Left ventricle myocardium inferior (tissue), 1 donor: Measurements from ENCODE around the gene GPR179. TPM values are rescaled to one million over a fixed set of nuclear protein-coding genes. Genes with fewer than 3 reads are reported as not detected.

Experiments
- DNase-seq: peaks from one replicate; pipeline ENCODE4 v3.0.0-alpha.2; 2020
- H3K27ac ChIP-seq: fragments of 200-600 bp; replicated peaks from 2 replicates; pipeline ENCODE4 v1.8.0; 2021
- H3K27me3 ChIP-seq: fragments of 200-600 bp; 2 replicates; pipeline ENCODE4 v1.8.0; 2021; ENCODE audit warnings: low read depth
- H3K36me3 ChIP-seq: fragments of 200-600 bp; 2 replicates; pipeline ENCODE4 v1.8.0; 2021
- H3K4me1 ChIP-seq: fragments of 200-600 bp; 2 replicates; pipeline ENCODE4 v1.8.0; 2021
- H3K4me3 ChIP-seq: fragments of 200-600 bp; 2 replicates; pipeline ENCODE4 v1.8.0; 2021; ENCODE audit warnings: mild to moderate bottlenecking, moderate library complexity
- H3K9me3 ChIP-seq: fragments of 200-600 bp; replicated peaks from 2 replicates; pipeline ENCODE4 v1.8.0; 2021
- intact Hi-C: fragments of 100-400 bp; cut with micrococcal nuclease; formaldehyde crosslinking; loops from one replicate; pipeline ENCODE4 v1.11.0; 2022
- total RNA-seq: library from RNA; stranded (reverse); fragmentation: NEBNext Ultra II Directional; extraction: Animal tissue kit (Norgen Biotek cat#: 25700); gene quantifications from one replicate; pipeline ENCODE4 v1.2.1, GENCODE V29; 2021
- TF ChIP-seq, protein P1 (sequence below): fragments of 200-600 bp; IDR thresholded peaks from 2 replicates; pipeline ENCODE4 v1.8.0; 2021; ENCODE audit warnings: antibody characterized with exemption, mild to moderate bottlenecking, borderline replicate concordance
- donor health status: DM: no; HTN: yes; CAD: no; lungs with severe emphysema.

The GPR179 gene
- total RNA-seq, 1 donor from 2014 or later: 0.05 TPM

DNA sequence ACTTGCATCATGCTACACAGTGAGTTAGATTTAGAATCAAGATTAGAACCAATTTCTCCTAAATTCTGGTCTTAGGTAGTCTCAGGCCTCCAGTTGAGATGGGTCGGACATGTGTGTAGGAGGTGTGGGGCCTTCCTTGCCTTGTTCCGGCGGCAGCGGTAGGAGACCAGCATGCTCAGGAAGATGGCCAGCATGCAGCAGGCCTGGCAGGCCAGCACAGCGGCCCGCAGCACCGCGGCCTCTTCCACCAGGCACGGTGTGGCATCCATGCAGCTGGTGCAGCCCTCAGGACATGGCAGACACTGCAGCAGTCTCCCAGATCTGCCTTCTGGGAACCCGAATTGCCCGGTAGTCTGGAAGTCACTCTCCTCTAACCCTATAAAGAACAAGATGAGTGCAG, 6.9 kb downstream of the GPR179 start:
- intact Hi-C loops: no loop called here
- peaks cover 9% of the 10 kb centered on the region for H3K4me1 ChIP-seq
- H3K36me3 ChIP-seq: no peaks in the 10 kb centered on the region
- H3K27ac ChIP-seq: no peak overlapping the region
- no peak overlapping the region for H3K4me3 ChIP-seq
- TF ChIP-seq, protein P1, sequence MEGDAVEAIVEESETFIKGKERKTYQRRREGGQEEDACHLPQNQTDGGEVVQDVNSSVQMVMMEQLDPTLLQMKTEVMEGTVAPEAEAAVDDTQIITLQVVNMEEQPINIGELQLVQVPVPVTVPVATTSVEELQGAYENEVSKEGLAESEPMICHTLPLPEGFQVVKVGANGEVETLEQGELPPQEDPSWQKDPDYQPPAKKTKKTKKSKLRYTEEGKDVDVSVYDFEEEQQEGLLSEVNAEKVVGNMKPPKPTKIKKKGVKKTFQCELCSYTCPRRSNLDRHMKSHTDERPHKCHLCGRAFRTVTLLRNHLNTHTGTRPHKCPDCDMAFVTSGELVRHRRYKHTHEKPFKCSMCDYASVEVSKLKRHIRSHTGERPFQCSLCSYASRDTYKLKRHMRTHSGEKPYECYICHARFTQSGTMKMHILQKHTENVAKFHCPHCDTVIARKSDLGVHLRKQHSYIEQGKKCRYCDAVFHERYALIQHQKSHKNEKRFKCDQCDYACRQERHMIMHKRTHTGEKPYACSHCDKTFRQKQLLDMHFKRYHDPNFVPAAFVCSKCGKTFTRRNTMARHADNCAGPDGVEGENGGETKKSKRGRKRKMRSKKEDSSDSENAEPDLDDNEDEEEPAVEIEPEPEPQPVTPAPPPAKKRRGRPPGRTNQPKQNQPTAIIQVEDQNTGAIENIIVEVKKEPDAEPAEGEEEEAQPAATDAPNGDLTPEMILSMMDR: no peak
- H3K9me3 ChIP-seq: no peaks in the 10 kb centered on the region
- no peak for DNase-seq
- H3K27me3 ChIP-seq: peaks cover 44% of the 10 kb centered on the region

DNA sequence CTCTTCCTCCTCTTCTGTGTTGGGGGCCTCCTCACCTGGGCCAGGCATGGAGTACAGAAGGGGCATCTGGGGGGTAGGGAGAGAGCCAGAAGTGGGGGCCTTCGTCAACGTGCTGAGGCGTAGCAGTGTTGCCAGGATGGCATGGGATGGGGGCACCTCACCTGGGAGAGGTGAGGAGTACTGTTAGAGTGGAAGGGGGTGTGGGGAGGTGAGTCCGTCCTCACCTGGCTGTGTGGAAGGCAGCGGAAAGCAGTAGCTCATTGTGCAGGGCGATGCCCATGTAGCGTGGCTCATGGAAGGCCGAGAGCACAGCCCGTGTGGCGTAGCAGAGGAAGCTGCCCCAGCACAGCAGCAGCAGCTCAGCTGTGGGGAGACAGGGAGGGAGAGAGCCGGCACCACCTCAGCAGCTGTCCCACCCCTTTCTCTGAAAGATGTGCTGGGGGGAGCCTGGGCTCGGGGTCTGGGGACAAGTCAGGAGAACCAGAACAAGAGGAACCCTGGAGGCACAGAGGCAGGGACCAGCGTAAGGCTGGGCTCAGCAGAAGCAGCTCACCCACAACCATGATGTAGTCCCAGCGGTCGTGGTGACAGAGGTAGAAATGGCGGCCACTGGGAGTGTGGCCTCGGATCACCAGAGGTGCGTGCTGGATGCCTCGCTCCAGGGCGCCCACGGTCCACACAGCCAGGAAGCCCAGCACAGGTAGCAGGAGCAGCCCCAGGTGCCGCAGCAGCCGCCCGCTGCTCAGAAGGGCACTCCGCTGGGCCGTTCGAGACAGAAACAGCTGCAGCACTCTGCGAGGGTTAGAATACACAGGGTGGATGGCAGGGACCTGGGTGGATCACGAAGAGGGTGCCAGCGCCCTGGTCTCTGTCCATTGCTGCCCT, 9.0 kb downstream of the GPR179 start:
- no peaks in the 10 kb centered on the region for H3K9me3 ChIP-seq
- TF ChIP-seq, protein P1: no peak
- DNase-seq: no peak
- no peaks in the 10 kb centered on the region for H3K36me3 ChIP-seq
- no peak overlapping the region for H3K27ac ChIP-seq
- H3K4me1 ChIP-seq: no peaks in the 10 kb centered on the region
- intact Hi-C loops: no loop called here
- no peak overlapping the region for H3K4me3 ChIP-seq
- H3K27me3 ChIP-seq: peaks cover 64% of the 10 kb centered on the region

DNA sequence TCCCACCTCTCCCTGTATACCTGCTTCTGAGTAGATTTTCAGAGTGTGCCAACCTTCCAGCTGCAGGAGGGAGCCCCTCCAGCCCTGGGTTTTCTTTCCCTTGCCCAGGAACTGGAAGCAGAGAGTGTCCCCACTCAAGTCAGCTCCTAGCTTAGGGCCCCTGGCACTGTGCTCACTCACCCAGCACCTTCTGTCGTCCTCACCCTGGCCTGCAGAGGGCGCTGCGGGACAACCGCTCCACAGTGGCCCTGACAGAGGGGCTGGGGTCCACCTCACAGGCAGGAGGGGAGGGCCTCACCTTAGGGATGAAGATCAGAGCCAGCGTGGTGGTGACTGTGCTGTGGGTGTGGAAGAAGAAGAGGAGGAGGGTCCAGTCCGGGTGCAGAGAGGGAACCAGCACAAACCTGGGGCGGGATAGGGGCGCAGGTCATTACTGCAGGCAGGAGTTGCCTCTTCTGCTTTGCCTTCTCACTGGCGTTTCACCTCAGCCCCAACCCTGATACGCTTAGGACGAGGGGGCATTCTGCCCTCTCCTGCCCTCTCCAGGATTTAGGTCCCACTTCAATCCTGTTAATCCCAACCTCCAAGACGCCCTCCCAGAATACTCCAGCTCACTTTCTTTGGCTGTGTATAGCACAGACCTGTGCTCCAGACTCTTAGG, 10.0 kb downstream of the GPR179 start:
- intact Hi-C loops: no loop called here
- Histone ChIP-seq H3K4me1 (no peaks in the 10 kb centered on the region), H3K27ac (no peak overlapping the region), H3K9me3 (no peaks in the 10 kb centered on the region), H3K36me3 (no peaks in the 10 kb centered on the region), H3K27me3 (peaks cover 69% of the 10 kb centered on the region), H3K4me3 (no peak overlapping the region)
- DNase-seq: no peak
- TF ChIP-seq, protein P1: peak; percentile 51

DNA sequence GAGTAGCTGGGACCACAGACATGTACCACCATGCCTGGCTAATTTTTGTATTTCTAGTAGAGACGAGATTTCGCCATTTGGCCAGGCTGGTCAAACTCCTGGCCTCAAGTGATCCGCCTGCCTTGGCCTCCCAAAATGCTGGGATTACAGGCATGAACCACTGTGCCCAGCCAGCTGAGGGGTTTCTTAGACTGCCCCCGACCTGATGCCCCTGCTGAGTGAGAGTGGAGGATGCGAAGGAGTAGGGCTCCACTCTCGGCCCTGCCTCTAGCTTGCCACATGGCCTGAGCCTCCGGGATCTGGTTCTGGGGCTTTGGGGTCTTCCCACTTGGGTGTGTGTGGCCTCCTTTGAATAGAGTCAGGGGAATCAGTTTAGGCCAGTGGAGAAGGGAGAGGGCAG, 11.0 kb downstream of the GPR179 start:
- DNase-seq: no peak
- Histone ChIP-seq H3K27me3 (peaks cover 69% of the 10 kb centered on the region), H3K27ac (no peak overlapping the region), H3K9me3 (no peaks in the 10 kb centered on the region), H3K36me3 (no peaks in the 10 kb centered on the region), H3K4me1 (no peaks in the 10 kb centered on the region), H3K4me3 (no peak overlapping the region)
- TF ChIP-seq, protein P1: no peak
- intact Hi-C loops: no loop called here

DNA sequence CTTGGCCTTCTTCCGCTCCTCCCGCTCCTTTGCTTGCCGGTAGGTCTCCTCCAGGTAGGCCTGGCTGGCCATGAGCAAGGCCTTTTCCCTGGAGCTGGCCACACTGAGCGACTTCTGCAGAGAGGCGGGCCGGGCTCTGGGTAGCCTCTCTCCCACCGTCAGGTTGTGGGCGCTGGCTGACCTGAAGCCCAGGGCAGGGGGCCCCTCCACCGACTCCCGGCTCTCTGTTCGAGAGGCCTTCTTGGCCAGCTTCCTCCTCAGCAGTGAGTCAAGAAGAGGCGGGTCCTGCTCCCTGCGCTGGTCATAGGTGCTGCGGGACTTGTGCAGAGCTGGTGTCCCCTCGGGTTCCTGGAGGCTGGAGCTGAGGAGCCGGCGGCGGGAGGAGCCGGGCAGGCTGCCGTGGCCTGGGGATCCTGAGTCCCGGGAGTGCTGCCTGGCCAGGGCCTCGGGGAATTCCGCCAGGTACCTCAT, 12.8 kb downstream of the GPR179 start:
- H3K27ac ChIP-seq: no peak overlapping the region
- no peak overlapping the region for H3K4me3 ChIP-seq
- no peaks in the 10 kb centered on the region for H3K9me3 ChIP-seq
- TF ChIP-seq, protein P1: no peak
- DNase-seq: no peak
- peaks cover 8% of the 10 kb centered on the region for H3K4me1 ChIP-seq
- intact Hi-C loops: no loop called here
- H3K27me3 ChIP-seq: peaks cover 63% of the 10 kb centered on the region
- no peaks in the 10 kb centered on the region for H3K36me3 ChIP-seq
